HepG2 (cell line): ENCODE results near the gene NID1. TPM values are rescaled to one million over a fixed set of nuclear protein-coding genes. Genes with fewer than 3 reads are reported as not detected.
A peak's percentile ranks its signal among the peaks of the same experiment; 100 is the strongest.

ENCODE experiments used
- ATAC-seq: fragments of 200-7000 bp; cut with Tn5 transposase; 3 replicates; pipeline ENCODE4 v1.9.1; 2020; ENCODE audit warnings: mild to moderate bottlenecking, moderate library complexity
- BruUV-seq: library from RNA; stranded (reverse); fragments of 400-500 nt; replicated peaks from 2 replicates; lab custom pipeline; 2021; lab: Mats Ljungman, UMichigan
- CTCF ChIA-PET: fragments of 300-600 bp; formaldehyde crosslinking; extraction: SDS; loops from one replicate; lab custom pipeline; 2021; ENCODE audit warnings: low total read pairs, inconsistent platforms, low intra/inter-chr PET ratio; lab: Yijun Ruan, JAX
- POLR2A ChIA-PET: fragments of 350-600 bp; sonication (Branson Sonifier 250); formaldehyde crosslinking; loops from one replicate; lab custom pipeline; 2020; ENCODE audit warnings: antibody characterized with exemption, inconsistent platforms; lab: Yijun Ruan, JAX
- DNase-seq: peaks from one replicate; pipeline ENCODE4 v3.0.0-alpha.2; 2015; ENCODE audit warnings: low spot score
- FAIRE-seq: peaks from 3 replicates; lab custom pipeline; 2011; peaks lifted over from hg19 to GRCh38; lab: Jason Lieb, UNC
- H2AFZ ChIP-seq: one replicate; pipeline ENCODE4 v1.6.1; 2011; ENCODE audit warnings: low read length, inconsistent platforms
- H3K27ac ChIP-seq: fragments of 300-600 bp; 3 replicates; pipeline ENCODE4 v1.8.0; 2011; ENCODE audit warnings: mixed run types, mild to moderate bottlenecking, mixed read lengths, low read length, inconsistent platforms; ENCODE audit not compliant: insufficient read depth; ENCODE audit errors: extremely low read length
- H3K27me3 ChIP-seq, 2 experiments: fragments of 200-600 bp in 1 of 2; 2 replicates in 1 of 2; 3 replicates in 1 of 2; pipeline versions ENCODE4 v1.6.0 to v1.8.0; 2011; ENCODE audit warnings: low read length in 2 of 2, mild to moderate bottlenecking in 2 of 2, moderate library complexity in 2 of 2, inconsistent platforms in 1 of 2; ENCODE audit not compliant: insufficient read depth in 2 of 2, control insufficient read depth in 1 of 2
- H3K36me3 ChIP-seq, 2 experiments: fragments of 200-600 bp in 1 of 2; replicated peaks in 1 of 2; 2 replicates in 1 of 2; 3 replicates in 1 of 2; pipeline versions ENCODE4 v1.5.1 to v1.8.0; 2011; ENCODE audit warnings: low read length in 2 of 2, inconsistent platforms in 1 of 2; ENCODE audit not compliant: insufficient read depth in 2 of 2, control insufficient read depth in 1 of 2
- H3K4me1 ChIP-seq: 2 replicates; pipeline ENCODE4 v1.5.1; 2012; ENCODE audit warnings: low read length, inconsistent platforms; ENCODE audit not compliant: insufficient read depth
- H3K4me2 ChIP-seq: 2 replicates; pipeline ENCODE4 v1.6.0; 2011; ENCODE audit warnings: low read depth, low read length, inconsistent platforms
- H3K4me3 ChIP-seq, 3 experiments: fragments of 200-600 bp in 1 of 3; sonication (generic), shearing (Covaris generic) in 1 of 3; replicated peaks in 1 of 3; 2 replicates each; pipeline ENCODE4 v1.5.1; 2011 to 2016; ENCODE audit warnings: low read length in 3 of 3, inconsistent platforms in 2 of 3, low read depth in 2 of 3, mild to moderate bottlenecking in 2 of 3, control low read depth in 1 of 3, mixed read lengths in 1 of 3; ENCODE audit not compliant: insufficient read depth in 1 of 3
- H3K79me2 ChIP-seq: one replicate; pipeline ENCODE4 v1.6.1; 2011; ENCODE audit warnings: low read length, inconsistent platforms; ENCODE audit not compliant: insufficient read depth
- H3K9ac ChIP-seq: 2 replicates; pipeline ENCODE4 v1.6.0; 2011; ENCODE audit warnings: mild to moderate bottlenecking, low read depth, low read length, inconsistent platforms; ENCODE audit not compliant: insufficient read depth
- H3K9me3 ChIP-seq: 2 replicates; pipeline ENCODE4 v1.5.1; 2012; ENCODE audit warnings: mild to moderate bottlenecking, low read length
- H4K20me1 ChIP-seq: 2 replicates; pipeline ENCODE4 v1.6.0; 2011; ENCODE audit warnings: inconsistent platforms, mild to moderate bottlenecking, low read length, moderate library complexity; ENCODE audit not compliant: insufficient read depth
- MNT ChIP-seq: fragments of 450-650 bp; IDR thresholded peaks from 2 replicates; pipeline ENCODE4 v1.6.1; 2016
- SKI ChIP-seq: fragments of 450-650 bp; IDR thresholded peaks from one replicate; pipeline ENCODE4 v1.6.1; 2018; ENCODE audit warnings: mild to moderate bottlenecking; ENCODE audit not compliant: partially characterized antibody
- ZBTB40 ChIP-seq, 2 experiments: fragments of 450-650 bp in 1 of 2; sonication (generic) in 1 of 2; formaldehyde crosslinking in 1 of 2; IDR thresholded peaks; 2 replicates each; pipeline versions ENCODE4 v1.6.1 to v1.8.0; 2016 to 2022; ENCODE audit warnings: antibody characterized with exemption in 1 of 2, mild to moderate bottlenecking in 1 of 2, missing genetic modification reagents in 1 of 2
- ZNF781 ChIP-seq: sonication (generic); formaldehyde crosslinking; IDR thresholded peaks from 2 replicates; pipeline ENCODE4 v1.5.1; 2020; ENCODE audit warnings: borderline replicate concordance, mild to moderate bottlenecking, missing genetic modification reagents; ENCODE audit errors: not compliant biosample characterization
- WGBS: methylation state at CpG from one replicate; pipeline ENCODE4 v1.1.6; 2017; ENCODE audit warnings: low lambda C conversion rate; 5-methylcytosine and 5-hydroxymethylcytosine counted together
- in situ Hi-C: cut with HindIII; loops from 2 replicates; pipeline ENCODE4 v1.10.0; 2017; ENCODE audit warnings: low pct_unique_long_range_greater_than_20kb; ENCODE audit not compliant: extremely low pct_ligation_motif_present
- intact Hi-C: fragments of 100-400 bp; cut with micrococcal nuclease; formaldehyde crosslinking; loops from one replicate; pipeline ENCODE4 v1.10.0; 2022; ENCODE audit not compliant: unreplicated experiment
- polyA plus RNA-seq, 8 experiments: library from polyadenylated mRNA; depleted of rRNA in 3 of 8; stranded (reverse) in 7 of 8; unstranded in 1 of 8; fragments of >200 nt; fragmentation: Illumina TruSeq in 4 of 8; extraction: Trizol in 4 of 8; gene quantifications; 2 replicates each; pipeline versions ENCODE4 v1.2.1 to v1.2.3, GENCODE V29; 2011 to 2016; ENCODE audit warnings: low read depth in 4 of 8, missing spikeins in 1 of 8, mixed read lengths in 1 of 8; ENCODE audit not compliant: insufficient read depth in 1 of 8
- total RNA-seq, 5 experiments: library from RNA; depleted of rRNA; stranded (reverse); fragments of >200 nt; fragmentation: Illumina TruSeq; extraction: Trizol; gene quantifications; 2 replicates each; pipeline ENCODE4 v1.2.3, GENCODE V29; 2016; ENCODE audit warnings: low read depth in 1 of 5

NID1 gene
- total and polyA plus RNA-seq, 2 of the 13 experiments (the other 11 are each of a cell fraction or from before 2014, with no cell fraction given), result 50.2 to 56.1 TPM

GRCh38 chr1:236011641-236012040 lies 53.2 kb downstream of the NID1 start:
- Histone ChIP-seq H3K4me2 (no peak overlapping the region), H3K27me3 (no peaks in the 10 kb centered on the region), H3K9ac (no peak overlapping the region), H3K79me2 (no peaks in the 10 kb centered on the region), H2AFZ (no peak overlapping the region), H3K9me3 (no peaks in the 10 kb centered on the region), H3K4me1 (no peaks in the 10 kb centered on the region), H3K36me3 (peaks cover 13 to 72% of the 10 kb centered on the region in 2 experiments), H4K20me1 (no peaks in the 10 kb centered on the region), H3K27ac (no peak overlapping the region), H3K4me3 (no peak overlapping the region)
- no peak for DNase-seq
- intact Hi-C loops (no loop called here), in situ Hi-C loops (no loop called here)
- POLR2A ChIA-PET, result no interaction called here
- BruUV-seq, result no TSS peak
- no peak for ATAC-seq
- FAIRE-seq, result no peak
- CTCF ChIA-PET, result no interaction called here
- peak; percentile 93 for TF ChIP-seq MNT
- no peak for TF ChIP-seq ZNF781 (CRISPR knock-in tag)
- 98% methylated on average over 11 of the region's 11 CpGs for WGBS

GRCh38 chr1:236010443-236010842 lies 54.4 kb downstream of the NID1 start:
- Histone ChIP-seq H3K27me3 (no peaks in the 10 kb centered on the region), H3K4me2 (no peak overlapping the region), H3K9me3 (no peaks in the 10 kb centered on the region), H3K9ac (no peak overlapping the region), H2AFZ (no peak overlapping the region), H3K27ac (no peak overlapping the region), H4K20me1 (no peaks in the 10 kb centered on the region), H3K4me3 (no peak overlapping the region), H3K36me3 (peaks cover 8 to 61% of the 10 kb centered on the region in 2 experiments), H3K4me1 (no peaks in the 10 kb centered on the region), H3K79me2 (no peaks in the 10 kb centered on the region)
- ChIA-PET CTCF (no interaction called here), POLR2A (no interaction called here)
- ATAC-seq (no peak), DNase-seq (no peak), FAIRE-seq (no peak)
- BruUV-seq, result no TSS peak
- in situ Hi-C loops, result no loop called here
- 97% methylated on average over 7 of the region's 7 CpGs for WGBS
- TF ChIP-seq SKI (no peak), ZBTB40 (IDR thresholded peaks at IDR 0.05) (no peak), ZBTB40 (CRISPR knock-in tag; IDR thresholded peaks at IDR 0.05) (peak; percentile 63; the same call in 1 of the 2 replicates)
- intact Hi-C loops, result no loop called here
